Suprapubic skin (tissue), 4 donors: Measurements from ENCODE around the gene ORAI1. TPM values are rescaled to one million over a fixed set of nuclear protein-coding genes. Genes with fewer than 3 reads are reported as not detected.

ENCODE experiments used
- DNase-seq, 2 donors: peaks; one replicate each; pipeline ENCODE4 v3.0.0-alpha.2; 2019; ENCODE audit warnings: low spot score in 2 of 2
- H3K27ac ChIP-seq: fragments of 200-600 bp; sonication (generic); one replicate; pipeline ENCODE4 v1.5.1; 2019
- H3K27me3 ChIP-seq: fragments of 200-600 bp; sonication (generic); one replicate; pipeline ENCODE4 v1.5.1; 2019
- H3K36me3 ChIP-seq: fragments of 200-600 bp; sonication (generic); one replicate; pipeline ENCODE4 v1.5.1; 2019
- H3K4me1 ChIP-seq: fragments of 200-600 bp; sonication (generic); one replicate; pipeline ENCODE4 v1.5.1; 2019
- H3K4me3 ChIP-seq: fragments of 200-600 bp; sonication (generic); one replicate; pipeline ENCODE4 v1.5.1; 2019; ENCODE audit warnings: mild to moderate bottlenecking
- H3K9me3 ChIP-seq: fragments of 200-600 bp; sonication (generic); one replicate; pipeline ENCODE4 v1.5.1; 2019
- CTCF ChIP-seq, 2 donors: fragments of 200-600 bp in 1 of 2; fragments of 450-650 bp in 1 of 2; sonication (generic) in 1 of 2; IDR thresholded peaks; one replicate each; pipeline ENCODE4 v1.5.1; 2016 to 2019; ENCODE audit warnings: antibody characterized with exemption in 2 of 2, mild to moderate bottlenecking in 1 of 2, moderate library complexity in 1 of 2
- EP300 ChIP-seq: sonication (generic); formaldehyde crosslinking; IDR thresholded peaks from one replicate; pipeline ENCODE4 v1.6.1; 2017; ENCODE audit warnings: antibody characterized with exemption
- POLR2A ChIP-seq, 2 donors: fragments of 450-650 bp; IDR thresholded peaks; one replicate each; pipeline ENCODE4 v1.6.1; 2017; ENCODE audit warnings: antibody characterized with exemption in 2 of 2, mild to moderate bottlenecking in 2 of 2, moderate library complexity in 2 of 2
- POLR2AphosphoS5 ChIP-seq, 3 donors: sonication (generic); formaldehyde crosslinking; IDR thresholded peaks; one replicate each; pipeline ENCODE4 v1.6.1; 2017; ENCODE audit warnings: antibody characterized with exemption in 3 of 3
- WGBS: methylation state at CpG from one replicate; pipeline ENCODE4 v1.1.5; 2018; 5-methylcytosine and 5-hydroxymethylcytosine counted together
- total RNA-seq, 4 donors: library from RNA; depleted of rRNA; stranded (reverse); fragments of >200 nt; gene quantifications; one replicate each; pipeline ENCODE4 v1.1.0, GENCODE V29; 2016

The ORAI1 gene
- total RNA-seq, 4 donors from 2014 or later, result 56.5 to 81.4 (median 71.4) TPM

GRCh38 chr12:121637231-121637914 lies 11.0 kb downstream of the ORAI1 start:
- H3K9me3 ChIP-seq, result no peaks in the 10 kb centered on the region
- TF ChIP-seq POLR2A (IDR thresholded peaks at IDR 0.05) (no peak), POLR2AphosphoS5 (IDR thresholded peaks at IDR 0.05) (no peak), CTCF (IDR thresholded peaks at IDR 0.05) (no peak)
- peaks cover 29% of the 10 kb centered on the region for H3K4me1 ChIP-seq
- no peaks in the 10 kb centered on the region for H3K27me3 ChIP-seq
- peak overlapping the region; percentile 49 for H3K27ac ChIP-seq
- no peak overlapping the region for H3K4me3 ChIP-seq
- WGBS, result 46% methylated on average over 7 of the region's 10 CpGs
- peaks cover 17% of the 10 kb centered on the region for H3K36me3 ChIP-seq
- DNase-seq, result peak in 1 of 2 donors; percentile 64

GRCh38 chr12:121638298-121639202 lies 12.2 kb downstream of the ORAI1 start:
- no peak overlapping the region for H3K4me3 ChIP-seq
- peaks cover 19% of the 10 kb centered on the region for H3K4me1 ChIP-seq
- H3K9me3 ChIP-seq, result no peaks in the 10 kb centered on the region
- H3K27ac ChIP-seq, result no peak overlapping the region
- DNase-seq, result no peak
- peaks cover 20% of the 10 kb centered on the region for H3K36me3 ChIP-seq
- TF ChIP-seq POLR2A (IDR thresholded peaks at IDR 0.05), result no peak
- no peak for TF ChIP-seq POLR2AphosphoS5 (IDR thresholded peaks at IDR 0.05)
- TF ChIP-seq EP300, result no peak
- TF ChIP-seq CTCF (IDR thresholded peaks at IDR 0.05), result no peak
- 77% methylated on average over 13 of the region's 14 CpGs for WGBS
- H3K27me3 ChIP-seq, result no peaks in the 10 kb centered on the region

GRCh38 chr12:121641343-121641630 lies 15.0 kb downstream of the ORAI1 start:
- WGBS, result 89% methylated on average over 18 of the region's 18 CpGs
- Histone ChIP-seq H3K4me3 (no peak overlapping the region), H3K4me1 (peaks cover 10% of the 10 kb centered on the region), H3K27ac (no peak overlapping the region), H3K36me3 (peaks cover 24% of the 10 kb centered on the region), H3K27me3 (no peaks in the 10 kb centered on the region), H3K9me3 (no peaks in the 10 kb centered on the region)
- DNase-seq, result no peak
- no peak for TF ChIP-seq POLR2AphosphoS5 (IDR thresholded peaks at IDR 0.05)
- no peak for TF ChIP-seq CTCF (IDR thresholded peaks at IDR 0.05)
- TF ChIP-seq POLR2A (IDR thresholded peaks at IDR 0.05), result no peak
- no peak for TF ChIP-seq EP300

- DNase-seq, result no peak
- H3K9me3 ChIP-seq, result no peaks in the 10 kb centered on the region
- H3K27me3 ChIP-seq, result no peaks in the 10 kb centered on the region
- no peak for TF ChIP-seq EP300
- no peak for TF ChIP-seq CTCF (IDR thresholded peaks at IDR 0.05)
- no peak for TF ChIP-seq POLR2A (IDR thresholded peaks at IDR 0.05)
- TF ChIP-seq POLR2AphosphoS5 (IDR thresholded peaks at IDR 0.05), result no peak
- H3K4me3 ChIP-seq, result no peak overlapping the region
- H3K27ac ChIP-seq, result peak overlapping the region; percentile 81
- 52% methylated on average over 11 of the region's 11 CpGs for WGBS
- peaks cover 42% of the 10 kb centered on the region for H3K4me1 ChIP-seq
- H3K36me3 ChIP-seq, result peaks cover 4% of the 10 kb centered on the region
Measured at GRCh38 chr12:121648458-121649028, 22.2 kb downstream of the ORAI1 start.

GRCh38 chr12:121649322-121649721 lies 23.0 kb downstream of the ORAI1 start:
- H3K27me3 ChIP-seq, result no peaks in the 10 kb centered on the region
- no peak for DNase-seq
- 55% methylated on average over 5 of the region's 5 CpGs for WGBS
- TF ChIP-seq POLR2AphosphoS5 (IDR thresholded peaks at IDR 0.05) (no peak), EP300 (no peak), CTCF (IDR thresholded peaks at IDR 0.05) (no peak), POLR2A (IDR thresholded peaks at IDR 0.05) (no peak)
- H3K4me3 ChIP-seq, result no peak overlapping the region
- H3K36me3 ChIP-seq, result no peaks in the 10 kb centered on the region
- H3K27ac ChIP-seq, result peak overlapping the region; percentile 81
- H3K9me3 ChIP-seq, result no peaks in the 10 kb centered on the region
- peaks cover 48% of the 10 kb centered on the region for H3K4me1 ChIP-seq
